Measurements from ENCODE around the gene EBPL.

EBPL gene

GRCh38 chr13:49693877-49694276, 2.6 kb upstream of the EBPL start:
- no peak overlapping the region for H3K4me3 ChIP-seq (ENCODE audit: low read depth, low read length)
- TF ChIP-seq KLF10 (tag by site-specific recombination; IDR thresholded peaks at IDR 0.05), result no peak
- TF ChIP-seq ZNF121 (tag by site-specific recombination; IDR thresholded peaks at IDR 0.05), result no peak
- TF ChIP-seq MZF1 (tag by site-specific recombination; IDR thresholded peaks at IDR 0.05; ENCODE audit: borderline replicate concordance), result no peak
- no peak for TF ChIP-seq MEIS1 (CRISPR knock-in tag; IDR thresholded peaks at IDR 0.05; ENCODE audit: borderline replicate concordance)
- no peak for TF ChIP-seq ELK4 (IDR thresholded peaks at IDR 0.05; ENCODE audit: borderline replicate concordance, low read depth, low read length)
- no peak for TF ChIP-seq ZNF645 (tag by site-specific recombination; IDR thresholded peaks at IDR 0.05)
- TF ChIP-seq ZNF610 (tag by site-specific recombination; IDR thresholded peaks at IDR 0.05; ENCODE audit: borderline replicate concordance), result no peak
- TF ChIP-seq ZNF76 (tag by site-specific recombination; IDR thresholded peaks at IDR 0.05; ENCODE audit: borderline replicate concordance, low read depth), result no peak
- no peak for TF ChIP-seq ZNF707 (tag by site-specific recombination; IDR thresholded peaks at IDR 0.05)
- TF ChIP-seq ZIC2 (tag by site-specific recombination; IDR thresholded peaks at IDR 0.05), result no peak
- no peak for TF ChIP-seq ZNF670 (tag by site-specific recombination; IDR thresholded peaks at IDR 0.05; ENCODE audit: low read depth)
- TF ChIP-seq EGR2 (tag by site-specific recombination; IDR thresholded peaks at IDR 0.05; ENCODE audit: low read depth), result no peak
- TF ChIP-seq ZNF324 (tag by site-specific recombination; IDR thresholded peaks at IDR 0.05), result no peak
- no peak for TF ChIP-seq ZNF311 (tag by site-specific recombination; IDR thresholded peaks at IDR 0.05; ENCODE audit: borderline replicate concordance)
- no peak for TF ChIP-seq ZBTB48 (tag by site-specific recombination; IDR thresholded peaks at IDR 0.05)
- H3K27ac ChIP-seq (ENCODE audit: extremely low read depth, low read depth, low read length), result no peak overlapping the region
- peaks cover 0 to 5% of the 10 kb centered on the region in 2 experiments; a peak in 2 of 3 replicates for H3K36me3 ChIP-seq (ENCODE audit: control insufficient read depth in 2 of 2, insufficient read depth in 1 of 2, low read length in 2 of 2)
- POLR2A ChIA-PET, result interaction anchor here (0.6 kb wide), 1 partner anchor 94 kb away, joined by 3 read pairs; no protein-coding TSS in a partner anchor
- no peaks in the 10 kb centered on the region for H3K9me3 ChIP-seq (ENCODE audit: control insufficient read depth, insufficient read depth, low read depth, low read length)
- no peaks in the 10 kb centered on the region for H3K4me1 ChIP-seq (ENCODE audit: control insufficient read depth, insufficient read depth, low read length)
- CTCF ChIA-PET, result no interaction called here

GRCh38 chr13:49693191-49693733, 2.0 kb upstream of the EBPL start:
- no peaks in the 10 kb centered on the region for H3K4me1 ChIP-seq (ENCODE audit: control insufficient read depth, insufficient read depth, low read length)
- H3K27ac ChIP-seq (ENCODE audit: extremely low read depth, low read depth, low read length), result no peak overlapping the region
- CTCF ChIA-PET, result no interaction called here
- H3K36me3 ChIP-seq (ENCODE audit: control insufficient read depth in 2 of 2, insufficient read depth in 1 of 2, low read length in 2 of 2), result peaks cover 0 to 5% of the 10 kb centered on the region in 2 experiments; a peak in 2 of 3 replicates
- no peaks in the 10 kb centered on the region for H3K9me3 ChIP-seq (ENCODE audit: control insufficient read depth, insufficient read depth, low read depth, low read length)
- POLR2A ChIA-PET, result no interaction called here
- H3K4me3 ChIP-seq (ENCODE audit: low read depth, low read length), result no peak overlapping the region
- TF ChIP-seq ZNF280D (tag by site-specific recombination; IDR thresholded peaks at IDR 0.05) (peak; percentile 21; the same call in 1 of the 2 replicates), ZNF132 (tag by site-specific recombination; IDR thresholded peaks at IDR 0.05; ENCODE audit: borderline replicate concordance) (no peak), ZNF664 (tag by site-specific recombination; IDR thresholded peaks at IDR 0.05) (peak; percentile 89)
